ENCODE measurements around the gene NUDC. TPM values are rescaled to one million over a fixed set of nuclear protein-coding genes. Genes with fewer than 3 reads are reported as not detected.

Gene NUDC
- total and polyA plus RNA-seq, 9 of the 15 experiments (the other 6 are each of a cell fraction or from before 2014, with no cell fraction given): 9.8 to 234 (median 149) TPM

- no peaks in the 10 kb centered on the region for H3K36me3 ChIP-seq (ENCODE audit: control insufficient read depth, insufficient read depth, low read length)
- no peaks in the 10 kb centered on the region for H3K9me3 ChIP-seq (replicated peaks; ENCODE audit: control insufficient read depth, insufficient read depth, low read depth, low read length)
- H3K9ac ChIP-seq (ENCODE audit: insufficient read depth in 1 of 2, low read depth in 2 of 2, low read length in 2 of 2): no peak overlapping the region
- no peaks in the 10 kb centered on the region for H3K79me2 ChIP-seq (ENCODE audit: control insufficient read depth, insufficient read depth, low read length)
- DNase-seq (ENCODE audit: extremely low read depth in 1 of 4, low spot score in 3 of 4) (no peak), FAIRE-seq (no peak), ATAC-seq (no peak)
- no peaks in the 10 kb centered on the region for H3K4me1 ChIP-seq (replicated peaks in 1 of 2; ENCODE audit: control insufficient read depth in 2 of 2, insufficient read depth in 2 of 2, low read length in 2 of 2)
- intact Hi-C loops (cut with micrococcal nuclease) (no loop called here), in situ Hi-C loops (cut with MboI) (no loop called here)
- ChIA-PET CTCF (ENCODE audit: low intra/inter-chr PET ratio) (no interaction called here), POLR2A (interaction anchor here (0.6 to 2.9 kb wide), 2 partner anchors 12 to 199 kb away, joined by 3 to 12 read pairs; no protein-coding TSS in a partner anchor)
- H3K4me3 ChIP-seq: no peak overlapping the region
- no peaks in the 10 kb centered on the region for H4K20me1 ChIP-seq (replicated peaks; ENCODE audit: control insufficient read depth, insufficient read depth, low read length)
- H3K27me3 ChIP-seq (ENCODE audit: control insufficient read depth in 2 of 2, insufficient read depth in 2 of 2, low read length in 2 of 2): peaks cover 32 to 53% of the 10 kb centered on the region in 2 experiments
- H3K4me2 ChIP-seq (ENCODE audit: insufficient read depth, low read length): no peak overlapping the region
- TF ChIP-seq ARID1B (IDR thresholded peaks at IDR 0.05): no peak
- TF ChIP-seq ZSCAN32 (CRISPR knock-in tag; IDR thresholded peaks at IDR 0.05): no peak
- TF ChIP-seq KDM1A (IDR thresholded peaks at IDR 0.05): peak; percentile 36; a peak in 2 of 4 replicates
- TF ChIP-seq ZNF121 (CRISPR knock-in tag; conservative IDR thresholded peaks at IDR 0.05): peak; percentile 78
- TF ChIP-seq TCFL5 (CRISPR knock-in tag; conservative IDR thresholded peaks at IDR 0.05): no peak
- TF ChIP-seq RHOXF2B (CRISPR knock-in tag; conservative IDR thresholded peaks at IDR 0.05): no peak
- no peak for TF ChIP-seq NEUROD1 (IDR thresholded peaks at IDR 0.05; ENCODE audit: borderline replicate concordance, low read depth, low read length, partially characterized antibody)
- no peak for TF ChIP-seq SRF (CRISPR knock-in tag; IDR thresholded peaks at IDR 0.05)
- TF ChIP-seq SMAD2 (IDR thresholded peaks at IDR 0.05; ENCODE audit: low read depth, low read length): no peak
- no peak for TF ChIP-seq ARID3A (IDR thresholded peaks at IDR 0.05; ENCODE audit: borderline replicate concordance, low read depth, low read length)
- TF ChIP-seq CBX2 (IDR thresholded peaks at IDR 0.05; ENCODE audit: insufficient read depth, low read length, poor library complexity, severe bottlenecking): no peak
- H3K9me1 ChIP-seq (ENCODE audit: control insufficient read depth, insufficient read depth, low read length): no peaks in the 10 kb centered on the region
- no peak overlapping the region for H3K27ac ChIP-seq (ENCODE audit: extremely low read depth, low read depth, low read length)
- 2% methylated on average over 8 of the region's 8 CpGs for WGBS (ENCODE audit: insufficient coverage, low coverage, missing lambda C conversion rate)
- no TSS peak for BruUV-seq (replicated peaks)
- no peak overlapping the region for H2AFZ ChIP-seq (ENCODE audit: low read depth, low read length)
Measured at GRCh38 chr1:26984291-26984690, 62.7 kb downstream of the NUDC start.
